Measurements from ENCODE around the gene STK33. TPM values are rescaled to one million over a fixed set of nuclear protein-coding genes. Genes with fewer than 3 reads are reported as not detected.

STK33 gene
- polyA plus RNA-seq, 1 donor from 2014 or later: 13.9 TPM

GRCh38 chr11:8384199-8384821 lies 209.7 kb downstream of the STK33 start:
- Histone ChIP-seq H3K4me3 (ENCODE audit: low read length) (no peak overlapping the region), H3K27me3 (ENCODE audit: insufficient read depth, low read depth, low read length) (no peaks in the 10 kb centered on the region), H2AFZ (ENCODE audit: low read depth, low read length) (no peak overlapping the region), H3K79me2 (replicated peaks; ENCODE audit: insufficient read depth, low read length) (no peaks in the 10 kb centered on the region), H3F3A (ENCODE audit: insufficient read depth, low read length, poor library complexity, severe bottlenecking) (no peaks in the 10 kb centered on the region), H3K9me2 (ENCODE audit: insufficient read depth, low read length) (no peaks in the 10 kb centered on the region), H3K9me3 (ENCODE audit: low read length) (no peaks in the 10 kb centered on the region), H3K36me3 (ENCODE audit: insufficient read depth, low read length) (no peaks in the 10 kb centered on the region), H3K27ac (ENCODE audit: low read length) (no peak overlapping the region), H4K20me1 (ENCODE audit: insufficient read depth) (no peaks in the 10 kb centered on the region), H3K9ac (ENCODE audit: low read length) (no peak overlapping the region), H3K4me2 (ENCODE audit: low read length) (no peak overlapping the region)
- TF ChIP-seq RAD21 (conservative IDR thresholded peaks at IDR 0.05) (no peak), EZH2 (IDR thresholded peaks at IDR 0.05; ENCODE audit: borderline replicate concordance, insufficient read depth, low read length, poor library complexity, severe bottlenecking) (no peak), MXI1 (conservative IDR thresholded peaks at IDR 0.05; ENCODE audit: poor library complexity, severe bottlenecking) (no peak), SMC3 (conservative IDR thresholded peaks at IDR 0.05; ENCODE audit: poor library complexity) (no peak), CTCF (IDR thresholded peaks at IDR 0.05; ENCODE audit: poor library complexity, severe bottlenecking) (no peak), POLR2AphosphoS5 (IDR thresholded peaks at IDR 0.05) (no peak)

- Histone ChIP-seq H3K4me3 (ENCODE audit: low read length) (no peak overlapping the region), H3K79me2 (replicated peaks; ENCODE audit: insufficient read depth, low read length) (no peaks in the 10 kb centered on the region), H3K27me3 (ENCODE audit: insufficient read depth, low read depth, low read length) (no peaks in the 10 kb centered on the region), H2AFZ (ENCODE audit: low read depth, low read length) (no peak overlapping the region), H3K27ac (ENCODE audit: low read length) (no peak overlapping the region), H3K36me3 (ENCODE audit: insufficient read depth, low read length) (no peaks in the 10 kb centered on the region), H3F3A (ENCODE audit: insufficient read depth, low read length, poor library complexity, severe bottlenecking) (no peaks in the 10 kb centered on the region), H3K4me2 (ENCODE audit: low read length) (no peak overlapping the region), H3K9ac (ENCODE audit: low read length) (no peak overlapping the region), H3K9me3 (ENCODE audit: low read length) (no peaks in the 10 kb centered on the region), H3K9me2 (ENCODE audit: insufficient read depth, low read length) (no peaks in the 10 kb centered on the region), H4K20me1 (ENCODE audit: insufficient read depth) (no peaks in the 10 kb centered on the region)
- TF ChIP-seq POLR2AphosphoS5 (IDR thresholded peaks at IDR 0.05) (no peak), CTCF (IDR thresholded peaks at IDR 0.05; ENCODE audit: poor library complexity, severe bottlenecking) (no peak), EP300 (conservative IDR thresholded peaks at IDR 0.05; ENCODE audit: poor library complexity, severe bottlenecking) (no peak), REST (IDR thresholded peaks at IDR 0.05; ENCODE audit: borderline replicate concordance) (no peak), TAF1 (IDR thresholded peaks at IDR 0.05; ENCODE audit: low read depth) (no peak), SMC3 (conservative IDR thresholded peaks at IDR 0.05; ENCODE audit: poor library complexity) (no peak), EZH2 (IDR thresholded peaks at IDR 0.05; ENCODE audit: borderline replicate concordance, insufficient read depth, low read length, poor library complexity, severe bottlenecking) (no peak), RAD21 (conservative IDR thresholded peaks at IDR 0.05) (no peak), MXI1 (conservative IDR thresholded peaks at IDR 0.05; ENCODE audit: poor library complexity, severe bottlenecking) (no peak)
Measured at GRCh38 chr11:8383627-8384026, 210.4 kb downstream of the STK33 start.

All from neural cell (in vitro differentiated cells).